22Rv1 (cell line): Measurements from ENCODE around the gene TEKT5.
"Not testable (repeated sequence)": the region's sequence is repeated elsewhere in the genome, so short reads cannot be mapped to it uniquely, and the experiment has no call there.

Source experiments
- CTCF ChIP-seq: fragments of 450-650 bp; IDR thresholded peaks from 2 replicates; pipeline ENCODE4 v1.5.1; 2017; ENCODE audit warnings: mild to moderate bottlenecking
- ZFX ChIP-seq: fragments of 450-650 bp; IDR thresholded peaks from 2 replicates; pipeline ENCODE4 v1.6.1; 2017; ENCODE audit warnings: antibody characterized with exemption, borderline replicate concordance

GRCh38 chr16:10633429-10633828, 61.3 kb downstream of the TEKT5 start:
- TF ChIP-seq CTCF, ZFX: not testable (repeated sequence)
